Kidney (tissue), 14 donors: ENCODE measurements around the gene AJUBA. TPM values are rescaled to one million over a fixed set of nuclear protein-coding genes. Genes with fewer than 3 reads are reported as not detected.

Source experiments
- DNase-seq, 5 donors: peaks; one replicate each; pipeline ENCODE4 v3.0.0-alpha.2; 2013 to 2020
- FAIRE-seq: peaks from 2 replicates; lab custom pipeline; 2012; peaks lifted over from hg19 to GRCh38; lab: Jason Lieb, UNC
- H3K27ac ChIP-seq, 2 donors: one replicate each; pipeline ENCODE4 v1.7.0; 2013; ENCODE audit warnings: low read depth in 2 of 2, low read length in 2 of 2, inconsistent platforms in 1 of 2
- H3K27me3 ChIP-seq: one replicate; pipeline ENCODE4 v1.7.1; 2013; ENCODE audit warnings: low read length, inconsistent platforms; ENCODE audit not compliant: control insufficient read depth, insufficient read depth
- H3K36me3 ChIP-seq, 3 donors: one replicate each; pipeline versions ENCODE4 v1.7.0 to v1.7.1; 2013; ENCODE audit warnings: low read length in 3 of 3, control low read depth in 1 of 3, inconsistent platforms in 1 of 3; ENCODE audit not compliant: insufficient read depth in 3 of 3, control insufficient read depth in 2 of 3
- H3K4me1 ChIP-seq, 3 donors: one replicate each; pipeline versions ENCODE4 v1.7.0 to v1.7.1; 2013; ENCODE audit warnings: low read length in 3 of 3, inconsistent platforms in 1 of 3, low read depth in 1 of 3; ENCODE audit not compliant: control insufficient read depth in 2 of 3, insufficient read depth in 2 of 3
- H3K4me3 ChIP-seq, 3 donors: one replicate each; pipeline versions ENCODE4 v1.7.0 to v1.8.1; 2013; ENCODE audit warnings: low read length in 3 of 3, control low read depth in 1 of 3, inconsistent platforms in 1 of 3
- H3K9ac ChIP-seq, 3 donors: one replicate each; pipeline versions ENCODE4 v1.7.0 to v1.7.1; 2013; ENCODE audit warnings: low read length in 3 of 3, control low read depth in 1 of 3, inconsistent platforms in 1 of 3
- H3K9me3 ChIP-seq, 3 donors: one replicate each; pipeline versions ENCODE4 v1.7.0 to v1.7.1; 2013; ENCODE audit warnings: low read length in 3 of 3, control low read depth in 1 of 3, inconsistent platforms in 1 of 3; ENCODE audit not compliant: control insufficient read depth in 2 of 3, insufficient read depth in 1 of 3
- intact Hi-C: fragments of 100-400 bp; cut with DNase I; formaldehyde crosslinking; loops from one replicate; pipeline ENCODE4 v1.11.1; 2022
- polyA plus RNA-seq: library from polyadenylated mRNA; stranded (reverse); fragments of 350-450 nt; fragmentation: Illumina TruSeq; extraction: RNeasy Lipid Tissue Mini Kit (QIAGEN cat#74804); gene quantifications from one replicate; pipeline ENCODE4 v1.2.3, GENCODE V29; 2014; ENCODE audit warnings: low read depth, low replicate concordance; ENCODE audit not compliant: insufficient read depth
- total RNA-seq: library from RNA; stranded (reverse); fragmentation: NEBNext Ultra II Directional; extraction: Animal tissue kit (Norgen Biotek cat#: 25700); gene quantifications from one replicate; pipeline ENCODE4 v1.2.1, GENCODE V29; 2021
- TF ChIP-seq, protein P1 (sequence below): IDR thresholded peaks from 3 replicates; pipeline ENCODE4 v1.5.1; 2012; ENCODE audit warnings: mild to moderate bottlenecking, moderate library complexity, borderline replicate concordance; ENCODE audit not compliant: insufficient read depth; ENCODE audit errors: extremely low read depth
- donor health status: control.
- donor health status: control.
- donor health status: control.
- donor health status: control.
- donor health status: control.
- donor health status: DM: yes; HTN: yes; CAD: no.
- donor health status: Normal renal cell carcinoma (clear cell type).

The AJUBA gene
- total and polyA plus RNA-seq, 2 donors from 2014 or later: 14.6 to 28.5 TPM

- peaks cover 0 to 5% (median 0%) of the 10 kb centered on the region in 3 donors for H3K4me1 ChIP-seq
These were observed 40.9 kb upstream of the AJUBA start for GRCh38 chr14:23023022-23023794.

GRCh38 chr14:23021889-23022442 is 39.6 kb upstream of the AJUBA start:
- FAIRE-seq: no peak

More at GRCh38 chr14:23023022-23023794, 40.9 kb upstream of the AJUBA start:
- intact Hi-C loops: no loop called here
- Histone ChIP-seq H3K27me3 (no peaks in the 10 kb centered on the region), H3K9ac (no peak overlapping the region), H3K9me3 (no peaks in the 10 kb centered on the region), H3K27ac (no peak overlapping the region), H3K36me3 (peaks cover 0 to 11% (median 8%) of the 10 kb centered on the region in 3 donors), H3K4me3 (no peak overlapping the region)
- TF ChIP-seq, protein P1, sequence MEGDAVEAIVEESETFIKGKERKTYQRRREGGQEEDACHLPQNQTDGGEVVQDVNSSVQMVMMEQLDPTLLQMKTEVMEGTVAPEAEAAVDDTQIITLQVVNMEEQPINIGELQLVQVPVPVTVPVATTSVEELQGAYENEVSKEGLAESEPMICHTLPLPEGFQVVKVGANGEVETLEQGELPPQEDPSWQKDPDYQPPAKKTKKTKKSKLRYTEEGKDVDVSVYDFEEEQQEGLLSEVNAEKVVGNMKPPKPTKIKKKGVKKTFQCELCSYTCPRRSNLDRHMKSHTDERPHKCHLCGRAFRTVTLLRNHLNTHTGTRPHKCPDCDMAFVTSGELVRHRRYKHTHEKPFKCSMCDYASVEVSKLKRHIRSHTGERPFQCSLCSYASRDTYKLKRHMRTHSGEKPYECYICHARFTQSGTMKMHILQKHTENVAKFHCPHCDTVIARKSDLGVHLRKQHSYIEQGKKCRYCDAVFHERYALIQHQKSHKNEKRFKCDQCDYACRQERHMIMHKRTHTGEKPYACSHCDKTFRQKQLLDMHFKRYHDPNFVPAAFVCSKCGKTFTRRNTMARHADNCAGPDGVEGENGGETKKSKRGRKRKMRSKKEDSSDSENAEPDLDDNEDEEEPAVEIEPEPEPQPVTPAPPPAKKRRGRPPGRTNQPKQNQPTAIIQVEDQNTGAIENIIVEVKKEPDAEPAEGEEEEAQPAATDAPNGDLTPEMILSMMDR: no peak
- DNase-seq (peak in 1 of 5 donors; percentile 29), FAIRE-seq (no peak)

DNA sequence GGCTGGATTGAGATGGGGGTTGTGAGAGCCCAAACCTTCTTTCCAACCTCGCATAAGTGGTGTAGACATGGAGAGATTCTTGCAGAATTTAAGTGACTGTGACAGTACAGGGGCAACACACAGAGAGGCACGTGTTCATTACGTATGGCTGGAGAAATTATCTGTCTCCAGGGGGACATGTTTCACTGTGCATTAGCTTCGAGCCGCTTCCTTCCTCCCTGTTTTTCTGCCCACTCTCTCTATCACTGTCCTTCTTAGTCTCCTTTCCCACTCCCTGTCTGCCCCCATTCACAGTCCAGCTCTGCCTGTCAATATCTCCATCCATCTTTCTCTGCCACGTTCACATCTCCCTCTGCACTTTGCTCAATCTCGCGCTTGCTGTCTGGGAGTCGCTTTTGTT is 39.1 kb upstream of the AJUBA start:
- no peak overlapping the region for H3K4me3 ChIP-seq
- TF ChIP-seq, protein P1: no peak
- intact Hi-C loops: no loop called here
- DNase-seq (peak in 1 of 5 donors; percentile 38), FAIRE-seq (no peak)
- no peak overlapping the region for H3K9ac ChIP-seq
- H3K27me3 ChIP-seq: no peaks in the 10 kb centered on the region
- H3K9me3 ChIP-seq: no peaks in the 10 kb centered on the region
- H3K4me1 ChIP-seq: peaks cover 0 to 5% (median 0%) of the 10 kb centered on the region in 3 donors
- no peak overlapping the region for H3K27ac ChIP-seq
- H3K36me3 ChIP-seq: peaks cover 0 to 9% (median 8%) of the 10 kb centered on the region in 3 donors

More at GRCh38 chr14:23021889-23022442, 39.6 kb upstream of the AJUBA start:
- H3K9me3 ChIP-seq: no peaks in the 10 kb centered on the region
- peaks cover 0 to 5% (median 0%) of the 10 kb centered on the region in 3 donors for H3K4me1 ChIP-seq
- peaks cover 0 to 9% (median 8%) of the 10 kb centered on the region in 3 donors for H3K36me3 ChIP-seq
- TF ChIP-seq, protein P1: no peak
- intact Hi-C loops: no loop called here
- H3K9ac ChIP-seq: no peak overlapping the region
- H3K27me3 ChIP-seq: no peaks in the 10 kb centered on the region
- H3K27ac ChIP-seq: no peak overlapping the region
- H3K4me3 ChIP-seq: no peak overlapping the region
- DNase-seq: peak in 1 of 5 donors; percentile 33
